ENCODE results near the gene SH3RF3.

DNA sequence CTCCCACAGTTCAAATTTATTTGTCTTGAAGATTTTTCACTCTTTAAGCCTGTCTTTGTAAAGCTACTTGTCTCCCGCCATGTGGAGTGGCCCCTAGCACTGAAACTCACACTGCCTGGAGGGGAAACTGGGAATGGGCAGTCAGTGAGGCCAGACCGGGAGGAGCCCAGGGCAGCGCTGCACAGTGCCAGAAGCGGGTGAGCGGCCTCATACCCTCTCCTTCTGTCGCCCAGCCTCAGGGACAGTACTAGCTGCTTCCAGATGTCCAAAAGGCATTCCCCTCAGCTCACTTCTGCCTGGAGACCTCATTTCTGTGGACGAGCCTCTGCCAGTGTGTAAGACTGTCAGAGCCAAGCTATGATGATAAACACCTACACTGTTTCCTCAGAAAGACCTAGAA lies 404.8 kb downstream of the SH3RF3 start:
- TF ChIP-seq, protein P1, sequence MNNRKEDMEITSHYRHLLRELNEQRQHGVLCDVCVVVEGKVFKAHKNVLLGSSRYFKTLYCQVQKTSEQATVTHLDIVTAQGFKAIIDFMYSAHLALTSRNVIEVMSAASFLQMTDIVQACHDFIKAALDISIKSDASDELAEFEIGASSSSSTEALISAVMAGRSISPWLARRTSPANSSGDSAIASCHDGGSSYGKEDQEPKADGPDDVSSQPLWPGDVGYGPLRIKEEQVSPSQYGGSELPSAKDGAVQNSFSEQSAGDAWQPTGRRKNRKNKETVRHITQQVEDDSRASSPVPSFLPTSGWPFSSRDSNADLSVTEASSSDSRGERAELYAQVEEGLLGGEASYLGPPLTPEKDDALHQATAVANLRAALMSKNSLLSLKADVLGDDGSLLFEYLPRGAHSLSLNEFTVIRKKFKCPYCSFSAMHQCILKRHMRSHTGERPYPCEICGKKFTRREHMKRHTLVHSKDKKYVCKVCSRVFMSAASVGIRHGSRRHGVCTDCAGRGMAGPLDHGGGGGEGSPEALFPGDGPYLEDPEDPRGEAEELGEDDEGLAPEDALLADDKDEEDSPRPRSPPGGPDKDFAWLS (CRISPR knock-in tag; IDR thresholded peaks at IDR 0.05; ENCODE audit: borderline replicate concordance), result no peak
- TF ChIP-seq RXRA (CRISPR knock-in tag; IDR thresholded peaks at IDR 0.05), result no peak
- no peak for TF ChIP-seq ZBTB7A (CRISPR knock-in tag; IDR thresholded peaks at IDR 0.05)
- no peak for TF ChIP-seq CEBPB (IDR thresholded peaks at IDR 0.05; ENCODE audit: borderline replicate concordance, low read depth, low read length)
- no peak for TF ChIP-seq CHD2 (IDR thresholded peaks at IDR 0.05; ENCODE audit: low read depth, low read length)
- TF ChIP-seq, protein P2, sequence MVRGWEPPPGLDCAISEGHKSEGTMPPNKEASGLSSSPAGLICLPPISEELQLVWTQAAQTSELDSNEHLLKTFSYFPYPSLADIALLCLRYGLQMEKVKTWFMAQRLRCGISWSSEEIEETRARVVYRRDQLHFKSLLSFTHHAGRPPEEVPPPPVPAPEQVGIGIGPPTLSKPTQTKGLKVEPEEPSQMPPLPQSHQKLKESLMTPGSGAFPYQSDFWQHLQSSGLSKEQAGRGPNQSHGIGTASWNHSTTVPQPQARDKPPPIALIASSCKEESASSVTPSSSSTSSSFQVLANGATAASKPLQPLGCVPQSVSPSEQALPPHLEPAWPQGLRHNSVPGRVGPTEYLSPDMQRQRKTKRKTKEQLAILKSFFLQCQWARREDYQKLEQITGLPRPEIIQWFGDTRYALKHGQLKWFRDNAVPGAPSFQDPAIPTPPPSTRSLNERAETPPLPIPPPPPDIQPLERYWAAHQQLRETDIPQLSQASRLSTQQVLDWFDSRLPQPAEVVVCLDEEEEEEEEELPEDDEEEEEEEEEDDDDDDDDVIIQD (CRISPR knock-in tag; IDR thresholded peaks at IDR 0.05; ENCODE audit: low read depth), result no peak
- TF ChIP-seq MYNN (CRISPR knock-in tag; IDR thresholded peaks at IDR 0.05; ENCODE audit: low read depth), result no peak
- no peak for TF ChIP-seq ELF1 (CRISPR knock-in tag; IDR thresholded peaks at IDR 0.05)
- no peak for TF ChIP-seq POLR2A (IDR thresholded peaks at IDR 0.05; ENCODE audit: insufficient read depth in 1 of 2, low read depth in 2 of 2, low read length in 2 of 2)
- TF ChIP-seq, protein P3, sequence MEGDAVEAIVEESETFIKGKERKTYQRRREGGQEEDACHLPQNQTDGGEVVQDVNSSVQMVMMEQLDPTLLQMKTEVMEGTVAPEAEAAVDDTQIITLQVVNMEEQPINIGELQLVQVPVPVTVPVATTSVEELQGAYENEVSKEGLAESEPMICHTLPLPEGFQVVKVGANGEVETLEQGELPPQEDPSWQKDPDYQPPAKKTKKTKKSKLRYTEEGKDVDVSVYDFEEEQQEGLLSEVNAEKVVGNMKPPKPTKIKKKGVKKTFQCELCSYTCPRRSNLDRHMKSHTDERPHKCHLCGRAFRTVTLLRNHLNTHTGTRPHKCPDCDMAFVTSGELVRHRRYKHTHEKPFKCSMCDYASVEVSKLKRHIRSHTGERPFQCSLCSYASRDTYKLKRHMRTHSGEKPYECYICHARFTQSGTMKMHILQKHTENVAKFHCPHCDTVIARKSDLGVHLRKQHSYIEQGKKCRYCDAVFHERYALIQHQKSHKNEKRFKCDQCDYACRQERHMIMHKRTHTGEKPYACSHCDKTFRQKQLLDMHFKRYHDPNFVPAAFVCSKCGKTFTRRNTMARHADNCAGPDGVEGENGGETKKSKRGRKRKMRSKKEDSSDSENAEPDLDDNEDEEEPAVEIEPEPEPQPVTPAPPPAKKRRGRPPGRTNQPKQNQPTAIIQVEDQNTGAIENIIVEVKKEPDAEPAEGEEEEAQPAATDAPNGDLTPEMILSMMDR (CRISPR knock-in tag; IDR thresholded peaks at IDR 0.05), result no peak
- TF ChIP-seq, protein P4, sequence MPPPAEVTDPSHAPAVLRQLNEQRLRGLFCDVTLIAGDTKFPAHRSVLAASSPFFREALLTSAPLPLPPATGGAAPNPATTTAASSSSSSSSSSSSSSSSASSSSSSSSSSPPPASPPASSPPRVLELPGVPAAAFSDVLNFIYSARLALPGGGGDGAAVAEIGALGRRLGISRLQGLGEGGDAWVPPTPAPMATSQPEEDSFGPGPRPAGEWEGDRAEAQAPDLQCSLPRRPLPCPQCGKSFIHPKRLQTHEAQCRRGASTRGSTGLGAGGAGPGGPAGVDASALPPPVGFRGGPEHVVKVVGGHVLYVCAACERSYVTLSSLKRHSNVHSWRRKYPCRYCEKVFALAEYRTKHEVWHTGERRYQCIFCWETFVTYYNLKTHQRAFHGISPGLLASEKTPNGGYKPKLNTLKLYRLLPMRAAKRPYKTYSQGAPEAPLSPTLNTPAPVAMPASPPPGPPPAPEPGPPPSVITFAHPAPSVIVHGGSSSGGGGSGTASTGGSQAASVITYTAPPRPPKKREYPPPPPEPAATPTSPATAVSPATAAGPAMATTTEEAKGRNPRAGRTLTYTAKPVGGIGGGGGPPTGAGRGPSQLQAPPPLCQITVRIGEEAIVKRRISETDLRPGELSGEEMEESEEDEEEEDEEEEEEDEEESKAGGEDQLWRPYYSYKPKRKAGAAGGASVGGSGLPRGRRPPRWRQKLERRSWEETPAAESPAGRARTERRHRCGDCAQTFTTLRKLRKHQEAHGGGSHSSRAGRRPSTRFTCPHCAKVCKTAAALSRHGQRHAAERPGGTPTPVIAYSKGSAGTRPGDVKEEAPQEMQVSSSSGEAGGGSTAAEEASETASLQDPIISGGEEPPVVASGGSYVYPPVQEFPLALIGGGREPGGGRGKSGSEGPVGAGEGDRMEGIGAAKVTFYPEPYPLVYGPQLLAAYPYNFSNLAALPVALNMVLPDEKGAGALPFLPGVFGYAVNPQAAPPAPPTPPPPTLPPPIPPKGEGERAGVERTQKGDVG (CRISPR knock-in tag; IDR thresholded peaks at IDR 0.05; ENCODE audit: borderline replicate concordance), result no peak
